ENCODE results near the gene REN. TPM values are rescaled to one million over a fixed set of nuclear protein-coding genes. Genes with fewer than 3 reads are reported as not detected.
A peak's percentile ranks its signal among the peaks of the same experiment; 100 is the strongest.

The REN gene
- not detected for total RNA-seq
- not detected for polyA plus RNA-seq

DNA sequence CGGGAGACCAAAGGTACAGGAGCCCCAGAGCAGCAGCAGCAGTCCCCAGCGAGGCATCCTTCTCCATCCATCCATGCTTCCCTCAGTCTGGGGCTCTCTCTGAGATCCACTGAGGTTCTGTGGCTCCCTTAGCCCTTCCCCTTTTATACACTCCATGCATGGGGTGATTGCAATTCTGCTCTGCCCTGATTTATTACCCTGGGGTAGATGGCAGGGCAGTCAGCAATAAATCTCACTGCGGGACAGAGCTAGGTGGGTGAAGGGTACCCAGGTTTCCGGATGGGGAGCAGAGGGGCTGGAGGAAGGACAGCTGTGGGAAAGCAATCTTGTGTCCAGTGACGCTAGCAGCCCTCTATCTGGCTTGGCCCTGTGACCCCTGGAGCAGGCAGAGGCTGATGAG lies at the start of gene REN:
TSS of gene REN (minus strand) at position 119 of the 400 bp plus-strand sequence. CDS start at position 75, 44 bp downstream.
- peaks cover 3 to 42% (median 34%) of the 10 kb centered on the region in 8 donors for H3K9me3 Mint-ChIP-seq
- Histone ChIP-seq H3K4me3 (ENCODE audit: low read length in 2 of 2) (no peak within 1 kb of the TSS), H3K4me1 (ENCODE audit: insufficient read depth, low read length) (no peaks in the 10 kb centered on the region), H3K27ac (ENCODE audit: low read depth, low read length) (no peak within 1 kb of the TSS), H3K36me3 (ENCODE audit: insufficient read depth, low read length) (no peaks in the 10 kb centered on the region), H3K27me3 (ENCODE audit: insufficient read depth, low read length) (no peaks in the 10 kb centered on the region), H3K9me3 (ENCODE audit: control insufficient read depth in 1 of 2, low read length in 2 of 2) (peaks cover 4 to 20% of the 10 kb centered on the region in 2 donors)
- POLR2A ChIA-PET (ENCODE audit: partially characterized antibody), result interaction anchor here (0.6 kb wide), 1 partner anchor 391 kb away, joined by 3 read pairs; no protein-coding TSS in a partner anchor
- CTCF ChIA-PET (ENCODE audit: partially characterized antibody), result interaction anchor here (1.1 to 13.2 kb wide), 4 partner anchors 24 to 197 kb away, joined by 3 to 153 read pairs (median 8); no protein-coding TSS in a partner anchor
- H3K4me1 Mint-ChIP-seq, result no peaks in the 10 kb centered on the region
- no peak for DNase-seq
- no peak within 1 kb of the TSS for H3K27ac Mint-ChIP-seq
- peaks cover 2 to 3% of the 10 kb centered on the region in 2 donors for H3K27me3 Mint-ChIP-seq
- H3K4me3 Mint-ChIP-seq, result no peak within 1 kb of the TSS
- intact Hi-C loops (cut with micrococcal nuclease), result no loop called here
- H3K36me3 Mint-ChIP-seq, result peaks cover 4 to 6% of the 10 kb centered on the region in 2 donors

GRCh38 chr1:204213668-204214662 lies 47.8 kb upstream of the REN start, which contains the start of gene GOLT1A:
TSS of gene GOLT1A (minus strand) at chr1:204213988. CDS start at chr1:204213906, 82 bp downstream.
- peak; percentile 22 to 57 (median 39) for DNase-seq
- Mint-ChIP-seq H3K36me3 (no peaks in the 10 kb centered on the region), H3K9me3 (no peaks in the 10 kb centered on the region), H3K4me1 (peaks cover 6 to 9% (median 6%) of the 10 kb centered on the region in 4 donors), H3K4me3 (peak within 1 kb of the TSS; percentile 21 to 81 (median 71)), H3K27me3 (peaks cover 0 to 3% of the 10 kb centered on the region in 2 donors), H3K27ac (peak within 1 kb of the TSS in 1 of 7 donors; percentile 55)
- POLR2A ChIA-PET (ENCODE audit: partially characterized antibody), result no interaction called here
- Histone ChIP-seq H3K4me1 (ENCODE audit: insufficient read depth, low read length) (peaks cover 11% of the 10 kb centered on the region), H3K27me3 (ENCODE audit: insufficient read depth, low read length) (no peaks in the 10 kb centered on the region), H3K27ac (ENCODE audit: low read depth, low read length) (no peak within 1 kb of the TSS), H3K4me3 (ENCODE audit: low read length in 2 of 2) (no peak within 1 kb of the TSS), H3K9me3 (ENCODE audit: control insufficient read depth in 1 of 2, low read length in 2 of 2) (no peaks in the 10 kb centered on the region), H3K36me3 (ENCODE audit: insufficient read depth, low read length) (no peaks in the 10 kb centered on the region)
- CTCF ChIA-PET (ENCODE audit: partially characterized antibody), result interaction anchor here (0.6 to 3.1 kb wide), 3 partner anchors 49 to 149 kb away, joined by 3 to 18 read pairs (median 4); no protein-coding TSS in a partner anchor
- intact Hi-C loops (cut with micrococcal nuclease), result no loop called here

GRCh38 chr1:204212715-204213114 lies 46.6 kb upstream of the REN start:
- no peak for DNase-seq
- Histone ChIP-seq H3K27me3 (ENCODE audit: insufficient read depth, low read length) (no peaks in the 10 kb centered on the region), H3K36me3 (ENCODE audit: insufficient read depth, low read length) (no peaks in the 10 kb centered on the region), H3K27ac (ENCODE audit: low read depth, low read length) (no peak overlapping the region), H3K9me3 (ENCODE audit: control insufficient read depth in 1 of 2, low read length in 2 of 2) (no peaks in the 10 kb centered on the region), H3K4me1 (ENCODE audit: insufficient read depth, low read length) (peaks cover 11% of the 10 kb centered on the region), H3K4me3 (ENCODE audit: low read length in 2 of 2) (no peak overlapping the region)
- H3K4me1 Mint-ChIP-seq, result peaks cover 3 to 9% (median 6%) of the 10 kb centered on the region in 4 donors
- intact Hi-C loops (cut with micrococcal nuclease), result no loop called here
- POLR2A ChIA-PET (ENCODE audit: partially characterized antibody), result no interaction called here
- H3K36me3 Mint-ChIP-seq, result no peaks in the 10 kb centered on the region
- peaks cover under 1 to 4% of the 10 kb centered on the region in 2 donors for H3K27me3 Mint-ChIP-seq
- H3K4me3 Mint-ChIP-seq, result no peak overlapping the region
- CTCF ChIA-PET (ENCODE audit: partially characterized antibody), result no interaction called here
- H3K27ac Mint-ChIP-seq, result no peak overlapping the region
- no peaks in the 10 kb centered on the region for H3K9me3 Mint-ChIP-seq

- intact Hi-C loops (cut with micrococcal nuclease), result no loop called here
- Mint-ChIP-seq H3K4me1 (peaks cover 3 to 13% (median 8%) of the 10 kb centered on the region in 4 donors), H3K9me3 (no peaks in the 10 kb centered on the region), H3K4me3 (no peak overlapping the region), H3K36me3 (no peaks in the 10 kb centered on the region), H3K27me3 (peaks cover 7 to 15% of the 10 kb centered on the region in 2 donors), H3K27ac (no peak overlapping the region)
- Histone ChIP-seq H3K27ac (ENCODE audit: low read depth, low read length) (no peak overlapping the region), H3K27me3 (ENCODE audit: insufficient read depth, low read length) (peaks cover 5% of the 10 kb centered on the region), H3K36me3 (ENCODE audit: insufficient read depth, low read length) (no peaks in the 10 kb centered on the region), H3K4me3 (ENCODE audit: low read length in 2 of 2) (no peak overlapping the region), H3K4me1 (ENCODE audit: insufficient read depth, low read length) (peaks cover 11% of the 10 kb centered on the region), H3K9me3 (ENCODE audit: control insufficient read depth in 1 of 2, low read length in 2 of 2) (no peaks in the 10 kb centered on the region)
- ChIA-PET POLR2A (ENCODE audit: partially characterized antibody) (no interaction called here), CTCF (ENCODE audit: partially characterized antibody) (no interaction called here)
- DNase-seq, result no peak
Measured at GRCh38 chr1:204211046-204211445, 44.9 kb upstream of the REN start.

- DNase-seq, result peak; percentile 50 to 61 (median 55)
- H3K4me3 ChIP-seq (ENCODE audit: low read length in 2 of 2), result no peak overlapping the region
- Mint-ChIP-seq H3K36me3 (no peaks in the 10 kb centered on the region), H3K4me1 (peaks cover 0 to 4% (median 2%) of the 10 kb centered on the region in 4 donors), H3K9me3 (no peaks in the 10 kb centered on the region), H3K27me3 (peaks cover 20 to 32% of the 10 kb centered on the region in 2 donors), H3K4me3 (no peak overlapping the region), H3K27ac (no peak overlapping the region)
- no peaks in the 10 kb centered on the region for H3K4me1 ChIP-seq (ENCODE audit: insufficient read depth, low read length)
- no peaks in the 10 kb centered on the region for H3K9me3 ChIP-seq (ENCODE audit: control insufficient read depth in 1 of 2, low read length in 2 of 2)
- H3K27me3 ChIP-seq (ENCODE audit: insufficient read depth, low read length), result peaks cover 5% of the 10 kb centered on the region
- H3K36me3 ChIP-seq (ENCODE audit: insufficient read depth, low read length), result no peaks in the 10 kb centered on the region
- intact Hi-C loops (cut with micrococcal nuclease), result loop anchor here (1.0 kb wide), 3 partner anchors 45 to 346 kb away; partner anchors contain the start of gene SNRPE
- POLR2A ChIA-PET (ENCODE audit: partially characterized antibody), result no interaction called here
- no peak overlapping the region for H3K27ac ChIP-seq (ENCODE audit: low read depth, low read length)
- CTCF ChIA-PET (ENCODE audit: partially characterized antibody), result interaction anchor here (0.6 to 4.4 kb wide), 25 partner anchors 9 to 965 kb away, joined by 3 to 35 read pairs (median 4); partner anchors contain the start of gene REN
Measured at GRCh38 chr1:204207136-204207616, 41.0 kb upstream of the REN start.

- intact Hi-C loops (cut with micrococcal nuclease), result no loop called here
- ChIA-PET CTCF (ENCODE audit: partially characterized antibody) (interaction anchor here (1.2 to 4.4 kb wide), 14 partner anchors 8 to 346 kb away, joined by 3 to 35 read pairs (median 6); partner anchors contain the start of genes KISS1 and REN), POLR2A (ENCODE audit: partially characterized antibody) (no interaction called here)
- peaks cover 21 to 32% of the 10 kb centered on the region in 2 donors for H3K27me3 Mint-ChIP-seq
- Histone ChIP-seq H3K36me3 (ENCODE audit: insufficient read depth, low read length) (no peaks in the 10 kb centered on the region), H3K27ac (ENCODE audit: low read depth, low read length) (no peak overlapping the region), H3K27me3 (ENCODE audit: insufficient read depth, low read length) (peaks cover 5% of the 10 kb centered on the region), H3K9me3 (ENCODE audit: control insufficient read depth in 1 of 2, low read length in 2 of 2) (no peaks in the 10 kb centered on the region), H3K4me3 (ENCODE audit: low read length in 2 of 2) (no peak overlapping the region), H3K4me1 (ENCODE audit: insufficient read depth, low read length) (no peaks in the 10 kb centered on the region)
- H3K9me3 Mint-ChIP-seq, result no peaks in the 10 kb centered on the region
- no peak for DNase-seq
- H3K4me1 Mint-ChIP-seq, result peaks cover 0 to 4% (median 2%) of the 10 kb centered on the region in 4 donors
- H3K36me3 Mint-ChIP-seq, result no peaks in the 10 kb centered on the region
- no peak overlapping the region for H3K4me3 Mint-ChIP-seq
- no peak overlapping the region for H3K27ac Mint-ChIP-seq
Measured at GRCh38 chr1:204206121-204206520, 40.0 kb upstream of the REN start.

GRCh38 chr1:204205486-204205885 lies 39.3 kb upstream of the REN start:
- H3K4me1 Mint-ChIP-seq, result peaks cover 0 to 4% (median 2%) of the 10 kb centered on the region in 4 donors
- H3K36me3 Mint-ChIP-seq, result no peaks in the 10 kb centered on the region
- ChIA-PET POLR2A (ENCODE audit: partially characterized antibody) (no interaction called here), CTCF (ENCODE audit: partially characterized antibody) (interaction anchor here (1.2 to 4.4 kb wide), 9 partner anchors 7 to 345 kb away, joined by 3 to 35 read pairs (median 14); partner anchors contain the start of genes KISS1 and REN)
- no peak overlapping the region for H3K27ac Mint-ChIP-seq
- H3K4me1 ChIP-seq (ENCODE audit: insufficient read depth, low read length), result no peaks in the 10 kb centered on the region
- no peaks in the 10 kb centered on the region for H3K36me3 ChIP-seq (ENCODE audit: insufficient read depth, low read length)
- no peak overlapping the region for H3K4me3 Mint-ChIP-seq
- no peak for DNase-seq
- H3K27me3 ChIP-seq (ENCODE audit: insufficient read depth, low read length), result peaks cover 5% of the 10 kb centered on the region
- intact Hi-C loops (cut with micrococcal nuclease), result no loop called here
- no peaks in the 10 kb centered on the region for H3K9me3 Mint-ChIP-seq
- no peaks in the 10 kb centered on the region for H3K9me3 ChIP-seq (ENCODE audit: control insufficient read depth in 1 of 2, low read length in 2 of 2)
- no peak overlapping the region for H3K27ac ChIP-seq (ENCODE audit: low read depth, low read length)
- H3K27me3 Mint-ChIP-seq, result peaks cover 21 to 36% of the 10 kb centered on the region in 2 donors
- no peak overlapping the region for H3K4me3 ChIP-seq (ENCODE audit: low read length in 2 of 2)

Data from CD4-positive, alpha-beta memory T cell (primary cell).